ENCODE results near the gene CMTR1.

CMTR1 gene

DNA sequence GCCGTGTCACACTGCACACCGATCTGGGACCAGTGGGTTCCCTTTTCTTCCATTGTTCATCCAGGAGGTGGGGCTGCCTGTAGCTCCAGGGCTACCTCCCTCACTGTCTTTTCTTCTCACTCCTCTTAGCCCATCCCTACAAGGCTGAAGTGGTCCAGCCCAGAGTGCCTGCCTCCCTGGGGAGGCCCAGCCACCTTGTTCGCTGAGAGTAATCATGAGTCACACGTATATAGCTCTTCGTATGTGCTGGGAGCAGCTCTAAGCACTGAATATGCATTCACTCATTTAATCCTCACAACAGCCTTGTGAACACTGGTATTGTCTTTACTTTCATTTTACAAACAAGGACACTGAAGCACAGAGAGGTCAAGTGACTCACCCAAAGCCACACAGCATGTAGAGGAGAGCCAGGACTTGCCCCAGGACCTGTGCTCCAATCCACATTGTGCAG, 81.3 kb downstream of the CMTR1 start:
- no peak for DNase-seq

DNA sequence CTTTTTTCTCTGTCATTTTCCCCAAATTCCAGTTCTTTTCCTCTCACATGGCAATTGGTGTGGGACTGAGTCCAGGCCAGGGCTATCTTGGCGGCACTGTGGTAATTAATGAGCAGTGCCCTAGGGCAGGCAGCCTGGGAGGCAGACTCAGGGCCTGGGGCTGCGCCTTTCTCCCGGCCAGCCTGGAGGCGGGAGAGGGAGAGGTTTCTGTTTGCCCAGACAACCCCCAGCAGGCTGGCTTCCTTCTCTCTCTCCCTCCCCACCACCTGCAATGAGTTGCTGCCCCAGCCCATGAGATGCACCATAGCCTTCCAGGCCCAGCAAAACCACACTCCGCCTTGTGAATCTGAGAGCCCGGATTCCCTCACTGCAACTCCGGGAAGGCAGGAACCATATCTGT, 81.8 kb downstream of the CMTR1 start:
- no peak for DNase-seq

DNA sequence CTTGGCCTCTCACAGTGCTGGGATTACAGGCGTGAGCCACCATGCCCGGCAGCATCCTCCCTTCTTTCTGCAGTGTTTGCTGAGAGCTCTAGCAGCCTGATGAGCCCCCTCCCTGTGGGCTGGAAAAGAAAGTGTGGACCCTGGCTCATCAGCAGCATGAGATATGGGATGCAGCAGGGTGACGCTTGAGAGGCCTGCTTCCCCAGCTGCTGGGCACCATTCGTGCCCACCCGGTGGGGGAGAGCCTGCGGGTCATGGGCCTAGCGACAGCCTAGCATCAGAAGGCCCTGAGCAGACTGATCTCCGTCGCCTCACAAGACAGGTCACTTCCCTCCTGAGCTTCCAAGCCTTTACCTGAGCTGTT, 82.7 kb downstream of the CMTR1 start:
- no peak for DNase-seq

DNA sequence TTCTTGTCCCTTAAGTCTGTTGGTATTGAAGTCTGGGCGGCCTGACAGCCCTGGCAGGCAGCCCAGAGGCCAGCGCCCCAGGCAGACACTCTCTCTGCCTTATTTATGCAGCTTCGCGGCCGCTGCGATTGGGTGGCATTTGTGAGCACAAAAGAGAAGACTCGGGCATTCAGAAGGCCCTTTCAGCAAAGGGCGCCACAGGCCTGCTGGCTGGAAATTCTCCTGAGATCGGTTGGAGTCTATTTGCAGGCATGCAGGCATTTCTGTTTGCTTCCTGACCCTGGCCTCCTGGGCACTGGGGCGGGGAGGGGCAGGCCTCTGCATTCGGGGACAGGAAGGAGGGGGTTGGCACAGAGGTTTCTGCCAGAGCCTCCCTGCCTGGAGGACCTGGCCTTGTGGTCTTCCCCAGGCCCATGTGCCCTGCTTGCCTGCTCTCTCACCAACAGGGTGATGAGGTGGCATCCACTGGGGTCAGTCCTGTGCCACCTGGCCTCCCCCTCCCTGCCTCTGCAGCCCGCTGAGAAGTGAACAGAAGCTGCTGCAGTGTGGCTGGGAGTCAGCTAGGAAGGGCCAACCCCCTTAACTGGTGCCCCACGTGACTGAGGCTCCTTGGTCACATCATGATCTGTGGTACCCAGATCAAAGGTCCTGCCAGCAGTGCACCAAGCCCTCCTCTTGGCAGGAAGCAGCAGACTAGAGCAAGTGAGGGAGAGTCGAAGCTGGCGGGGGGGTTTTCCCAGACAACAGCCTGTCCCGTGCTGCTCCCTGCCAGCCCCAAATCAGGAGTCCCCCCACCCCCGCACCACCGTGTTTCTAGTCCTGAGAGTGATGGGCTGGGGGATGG, 83.3 kb downstream of the CMTR1 start:
- peak; percentile 36 for DNase-seq

DNA sequence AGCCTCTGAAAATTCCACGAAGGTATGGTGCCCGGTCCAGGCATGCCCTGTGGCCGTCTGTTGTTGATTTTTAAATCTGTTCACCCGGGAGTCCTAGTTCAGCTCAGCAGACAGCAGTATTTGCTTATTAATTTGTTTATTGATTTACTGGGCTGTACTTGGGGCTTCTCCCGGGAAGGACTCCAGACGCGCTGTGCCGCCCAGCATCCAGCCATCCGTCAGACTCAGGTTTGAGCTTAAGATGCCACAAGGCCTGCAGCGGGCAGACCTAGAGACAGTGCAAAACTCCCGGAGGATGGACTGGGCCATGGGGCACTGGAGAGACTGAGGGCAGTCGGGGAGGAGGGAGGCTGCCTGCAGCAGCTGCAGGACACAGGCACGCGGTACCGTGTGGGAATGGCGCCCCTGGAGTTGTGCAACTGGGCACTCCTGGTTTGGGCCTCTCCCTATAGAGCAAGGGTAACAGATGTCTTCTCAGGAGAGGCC, 83.9 kb downstream of the CMTR1 start:
- DNase-seq, result no peak

DNA sequence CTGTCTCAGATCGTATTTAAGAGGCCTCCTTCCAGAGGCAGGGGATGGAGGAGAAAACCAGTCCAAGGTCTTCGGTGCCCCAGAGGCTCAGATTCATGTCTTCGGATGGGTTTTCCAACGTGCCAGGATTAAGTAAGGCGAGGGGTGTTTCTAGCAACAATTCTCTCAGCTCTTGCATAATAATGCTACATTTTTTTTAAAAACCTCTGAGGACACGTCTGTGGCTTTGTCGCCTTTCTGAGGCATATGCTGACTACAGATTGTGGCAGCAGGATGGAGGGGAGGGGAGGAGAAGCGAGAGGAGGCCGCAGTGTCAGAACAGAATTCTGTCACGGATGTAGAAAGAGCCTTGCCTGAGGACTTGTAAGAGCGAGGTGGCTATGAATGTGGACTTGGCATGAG, 84.4 kb downstream of the CMTR1 start:
- DNase-seq, result no peak

DNA sequence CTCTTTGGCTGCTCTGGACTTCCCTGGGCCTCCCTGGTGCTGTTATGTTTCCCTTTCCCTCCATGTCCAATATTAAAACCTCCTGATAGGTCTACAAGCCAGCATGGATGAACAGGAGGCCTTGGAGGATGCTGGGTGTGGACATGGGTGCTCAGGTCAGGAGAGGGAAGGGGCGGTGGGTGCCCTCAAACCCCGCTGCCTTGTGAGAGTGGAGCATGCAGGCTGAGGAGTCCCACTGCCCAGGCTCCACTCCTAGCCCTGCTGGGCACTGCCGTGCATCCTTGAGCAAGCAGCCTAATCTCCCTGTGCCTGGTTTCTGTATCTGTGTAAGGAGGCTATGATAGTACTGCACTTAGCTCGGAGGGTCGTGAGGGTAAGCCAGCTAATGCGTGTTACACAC, 85.1 kb downstream of the CMTR1 start:
- DNase-seq, result no peak

DNA sequence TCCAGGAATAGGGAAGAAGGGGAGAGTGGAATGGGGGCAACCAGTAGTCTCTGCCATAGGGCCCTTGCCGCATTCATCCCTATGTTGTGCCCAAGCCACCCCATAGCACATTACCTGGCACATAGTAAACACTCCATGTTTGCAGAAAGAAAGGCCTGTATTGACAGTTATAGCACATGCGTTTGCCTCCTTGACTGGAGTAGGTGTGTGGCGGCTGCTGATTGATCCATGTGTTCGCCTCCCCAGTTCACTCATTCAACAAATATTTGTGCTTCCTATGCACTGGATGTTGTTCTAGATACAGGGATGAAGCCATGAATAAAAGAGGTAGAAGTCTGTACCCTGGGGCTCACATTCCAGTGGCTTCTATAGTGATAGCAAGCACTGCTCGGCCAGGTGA, 86.4 kb downstream of the CMTR1 start:
- DNase-seq, result no peak

DNA sequence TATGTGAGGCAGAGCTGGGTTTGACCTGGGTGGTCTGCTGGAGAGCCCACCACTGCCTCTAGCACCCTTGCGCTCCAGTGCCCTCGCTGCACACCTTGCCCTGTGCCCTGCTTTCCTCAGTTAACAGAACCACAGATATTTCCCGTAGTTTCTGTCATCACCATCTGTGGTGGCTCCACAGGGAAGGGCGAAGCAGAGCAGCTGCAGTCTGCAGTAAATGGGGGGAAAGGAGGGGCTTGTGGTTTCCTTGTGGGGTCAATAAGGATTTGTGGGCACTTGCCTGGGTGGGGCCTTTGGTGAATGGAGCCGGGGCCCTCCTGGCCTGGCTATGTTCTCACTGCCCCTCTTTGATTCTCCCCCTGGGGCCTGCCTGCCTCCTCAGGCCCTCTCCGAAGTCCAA, 87.9 kb downstream of the CMTR1 start:
- no peak for DNase-seq

DNA sequence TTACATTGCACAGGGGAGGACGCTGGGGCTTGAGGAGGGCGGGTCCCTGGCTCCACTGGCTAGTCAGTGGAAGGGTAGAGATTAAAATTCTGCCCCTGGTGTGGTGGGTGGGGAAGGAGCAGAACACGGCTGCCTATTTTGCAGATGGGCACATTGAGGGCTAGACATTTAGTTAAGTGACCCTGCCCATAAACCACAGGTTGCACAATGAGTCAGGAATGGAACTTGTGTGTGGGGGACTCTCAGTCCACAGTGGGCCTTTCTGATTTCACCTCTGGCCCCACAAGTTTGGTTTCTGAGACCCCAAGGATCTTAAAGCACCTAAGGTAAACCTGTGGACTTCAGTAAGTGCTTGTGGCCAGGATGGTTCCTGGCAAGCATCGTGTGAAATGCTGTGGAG, 88.7 kb downstream of the CMTR1 start:
- no peak for DNase-seq

DNA sequence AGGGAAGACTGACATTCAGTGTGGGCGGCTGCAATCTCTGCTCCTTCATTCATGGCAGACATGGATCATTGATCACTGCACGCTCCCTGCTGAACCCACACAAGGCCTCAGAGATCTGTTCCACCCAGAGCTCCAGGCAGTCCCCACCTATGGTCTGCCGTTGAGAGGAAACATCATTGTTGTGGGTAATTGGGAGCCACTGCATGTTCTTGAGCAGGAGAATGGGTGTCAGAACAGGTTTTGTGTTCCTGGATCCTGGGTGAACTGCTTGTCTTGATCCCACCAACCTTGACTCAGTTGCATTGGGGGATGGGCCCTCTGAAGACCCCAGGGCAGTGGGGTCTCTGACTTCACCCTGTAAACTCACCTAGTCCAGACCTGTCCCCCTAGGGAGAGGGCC, 89.8 kb downstream of the CMTR1 start:
- no peak for DNase-seq

DNA sequence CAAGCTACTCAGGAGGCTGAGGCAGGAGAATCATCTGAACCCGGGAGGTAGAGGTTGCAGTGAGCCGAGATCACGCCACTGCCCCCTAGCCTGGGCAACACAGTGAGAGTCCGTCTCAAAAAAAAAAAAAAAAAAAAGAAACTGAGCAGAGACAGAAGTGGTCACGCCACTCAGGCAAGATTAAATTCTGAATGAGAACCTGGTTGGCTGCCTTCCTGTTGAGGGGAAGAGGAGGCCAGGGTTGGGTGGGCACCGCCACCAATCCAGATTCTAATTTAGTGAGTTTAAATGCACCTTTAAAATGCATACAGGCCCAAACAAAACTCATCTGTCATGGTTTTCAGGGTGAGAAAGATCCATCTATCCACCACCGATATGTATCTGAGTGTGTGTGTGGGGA, 90.4 kb downstream of the CMTR1 start:
- no peak for DNase-seq

DNA sequence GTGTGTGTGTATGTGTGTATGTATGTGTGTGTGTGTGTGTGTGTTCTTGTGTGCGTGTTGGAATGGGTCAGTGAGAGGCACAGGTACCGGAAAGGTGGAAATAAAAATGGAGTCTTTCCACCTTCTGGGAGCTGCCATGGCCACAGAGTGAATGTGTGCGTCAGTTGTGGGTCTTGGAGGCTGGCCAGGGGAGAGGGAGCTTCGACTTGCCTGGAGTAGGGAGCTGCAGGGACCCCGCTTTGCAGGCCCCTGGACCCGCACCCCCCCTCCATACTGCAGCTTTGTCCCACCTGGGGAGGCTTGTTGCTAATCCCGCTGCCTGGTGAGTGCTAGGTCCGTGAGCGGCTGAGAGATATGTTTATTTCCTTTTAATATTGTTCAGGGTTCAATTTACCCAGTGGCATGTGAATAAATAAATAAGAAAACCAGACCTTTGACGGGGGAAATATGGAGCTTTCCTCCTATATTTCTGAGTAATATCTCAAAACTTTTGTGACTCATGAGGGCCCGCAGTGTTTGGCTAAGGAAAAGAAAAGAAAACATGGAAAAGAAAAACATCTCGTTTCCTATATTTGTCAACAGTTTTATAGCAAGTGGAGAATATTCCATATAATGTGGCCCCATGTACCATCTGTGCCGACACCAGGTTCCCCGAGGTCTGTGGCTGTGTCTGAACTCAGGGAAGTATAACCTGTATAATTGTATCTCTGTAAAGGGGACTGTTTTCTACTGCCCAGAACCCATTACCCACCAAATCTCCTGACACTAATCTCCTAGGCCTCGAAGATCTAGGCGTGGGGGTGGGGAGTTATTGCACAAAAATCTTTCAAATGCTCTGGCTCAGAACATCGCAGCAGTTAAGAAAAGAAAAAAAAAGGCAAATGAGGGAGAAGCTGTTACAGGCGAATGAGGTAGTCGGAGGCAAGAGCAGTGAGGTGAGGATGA, 91.3 kb downstream of the CMTR1 start:
- DNase-seq, result no peak

DNA sequence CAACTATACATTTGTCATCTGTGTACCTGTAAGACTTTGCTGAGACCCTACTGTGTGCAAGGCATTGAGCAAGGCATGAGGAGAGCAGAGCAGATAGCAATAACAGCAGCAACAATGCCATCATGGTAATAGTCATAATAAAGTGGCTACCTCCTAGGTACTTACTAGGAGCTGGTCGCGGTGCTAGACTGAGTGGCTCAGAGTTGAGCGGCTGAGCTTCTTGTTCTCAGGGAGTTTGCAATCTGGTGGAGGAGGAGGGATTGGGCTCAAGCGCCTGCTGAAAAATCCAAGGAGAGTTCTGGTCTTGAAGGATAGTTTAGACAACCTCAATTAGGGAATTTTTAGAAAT, 91.9 kb downstream of the CMTR1 start:
- no peak for DNase-seq

DNA sequence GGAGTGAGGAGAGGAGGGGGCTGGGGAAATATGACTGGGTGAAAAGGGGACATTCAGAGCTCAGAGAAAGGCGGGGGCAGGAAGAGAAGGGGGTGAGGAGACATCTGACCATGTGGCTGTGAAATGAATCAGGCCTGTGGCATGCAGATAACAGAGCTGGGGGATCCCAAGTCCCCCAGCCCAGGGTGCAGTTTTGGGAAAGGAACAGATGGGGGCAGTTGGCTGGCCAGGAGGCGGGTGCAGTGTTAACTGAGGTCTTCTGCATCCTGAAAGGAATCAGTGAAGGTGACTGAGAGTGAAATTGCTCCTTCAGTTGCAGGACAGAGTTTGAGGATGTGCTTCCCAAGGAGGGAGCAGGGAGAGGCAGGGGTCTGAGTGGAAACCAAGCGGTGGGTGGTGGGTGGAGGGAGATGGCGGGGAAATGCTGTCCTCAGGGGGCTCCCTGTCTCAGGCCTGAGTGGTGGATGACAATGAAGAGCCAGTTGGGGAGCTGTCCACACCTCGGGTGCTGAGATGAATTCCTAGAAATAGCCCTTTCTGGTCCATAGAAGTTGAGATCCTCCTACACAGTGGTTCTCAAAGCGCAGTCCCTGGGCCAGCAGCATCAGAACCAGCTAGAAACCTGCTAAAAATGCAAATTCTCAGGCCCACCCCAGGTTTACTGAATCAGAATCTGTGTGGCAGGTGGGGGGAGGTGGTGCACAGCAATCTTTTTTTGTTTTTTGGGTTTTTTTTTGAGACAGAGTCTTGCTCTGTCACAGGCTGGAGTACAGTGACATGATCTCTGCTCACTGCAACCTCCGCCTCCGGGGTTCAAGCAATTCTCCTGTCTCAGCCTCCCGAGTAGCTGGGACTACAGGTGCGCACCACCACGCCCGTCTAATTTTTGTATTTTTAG, 92.7 kb downstream of the CMTR1 start:
- peak; percentile 43 for DNase-seq

DNA sequence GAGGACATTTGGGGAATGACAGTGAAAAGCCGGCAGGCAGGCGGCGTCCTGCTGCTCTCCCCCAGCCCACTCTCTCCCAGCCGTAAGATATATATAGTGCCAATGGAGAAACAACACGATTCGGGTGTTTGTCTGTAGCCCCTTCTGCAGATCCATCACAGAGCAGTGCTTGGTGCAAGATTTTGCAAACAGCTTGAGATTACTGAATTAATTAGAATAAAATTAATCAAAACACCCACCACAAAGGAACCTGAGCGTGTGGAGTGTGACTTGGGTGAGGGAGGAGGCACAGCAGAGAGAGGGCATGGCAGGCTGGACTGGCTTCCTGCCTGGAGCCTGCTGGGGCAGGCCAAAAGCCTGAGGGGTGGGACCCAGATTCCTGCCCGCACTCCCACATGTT, 95.5 kb downstream of the CMTR1 start:
- no peak for DNase-seq

DNA sequence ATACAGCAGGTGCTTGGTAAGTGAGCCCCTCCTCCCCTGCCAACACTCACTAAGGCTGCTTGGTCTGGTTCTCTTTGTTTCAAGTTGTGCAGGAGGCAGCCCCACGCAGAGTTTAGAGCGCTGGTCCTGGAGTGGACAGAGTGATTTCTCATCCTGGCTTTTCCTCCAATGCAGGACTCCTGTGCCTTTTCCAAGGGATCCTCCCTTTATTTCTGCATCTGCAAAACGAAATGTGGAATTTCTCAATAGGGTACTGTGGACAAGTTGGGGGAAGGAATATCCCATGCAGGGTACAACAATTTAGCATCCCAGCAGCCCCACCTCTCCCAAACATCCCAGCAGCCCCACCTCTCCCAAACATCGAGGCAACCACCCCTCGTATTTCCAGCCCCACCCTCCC, 97.3 kb downstream of the CMTR1 start:
- no peak for DNase-seq

DNA sequence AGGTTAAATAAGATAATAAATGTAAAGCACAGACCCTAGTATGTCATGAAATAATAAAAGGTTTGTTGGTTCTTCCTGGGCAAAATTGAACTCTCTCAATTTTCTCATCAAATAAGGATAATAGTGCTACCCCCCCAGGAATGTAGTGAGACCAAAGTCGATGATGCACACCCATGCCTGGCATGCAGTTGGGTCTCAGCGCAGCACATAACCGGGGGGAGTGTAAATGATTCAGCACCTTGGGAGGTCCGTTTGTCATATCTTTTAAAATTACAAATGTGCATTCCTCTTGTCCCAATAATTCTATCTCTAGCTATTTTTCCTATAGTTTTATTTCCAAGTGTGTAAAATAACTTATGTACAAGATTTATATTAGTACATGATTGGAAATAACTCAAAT, 98.0 kb downstream of the CMTR1 start:
- DNase-seq, result no peak
